Astrocyte (in vitro differentiated cells and primary cell): ENCODE data around the gene ZNF518B.

ENCODE experiments used
- CTCF ChIP-seq: IDR thresholded peaks from 2 replicates; pipeline ENCODE4 v1.5.1; 2011; ENCODE audit warnings: low read depth, mild to moderate bottlenecking, inconsistent platforms, low read length, moderate library complexity; ENCODE audit not compliant: insufficient read depth
- EZH2 ChIP-seq: IDR thresholded peaks from 2 replicates; pipeline ENCODE4 v1.6.1; 2012; ENCODE audit warnings: mild to moderate bottlenecking, low read length, inconsistent platforms; ENCODE audit not compliant: insufficient read depth

DNA sequence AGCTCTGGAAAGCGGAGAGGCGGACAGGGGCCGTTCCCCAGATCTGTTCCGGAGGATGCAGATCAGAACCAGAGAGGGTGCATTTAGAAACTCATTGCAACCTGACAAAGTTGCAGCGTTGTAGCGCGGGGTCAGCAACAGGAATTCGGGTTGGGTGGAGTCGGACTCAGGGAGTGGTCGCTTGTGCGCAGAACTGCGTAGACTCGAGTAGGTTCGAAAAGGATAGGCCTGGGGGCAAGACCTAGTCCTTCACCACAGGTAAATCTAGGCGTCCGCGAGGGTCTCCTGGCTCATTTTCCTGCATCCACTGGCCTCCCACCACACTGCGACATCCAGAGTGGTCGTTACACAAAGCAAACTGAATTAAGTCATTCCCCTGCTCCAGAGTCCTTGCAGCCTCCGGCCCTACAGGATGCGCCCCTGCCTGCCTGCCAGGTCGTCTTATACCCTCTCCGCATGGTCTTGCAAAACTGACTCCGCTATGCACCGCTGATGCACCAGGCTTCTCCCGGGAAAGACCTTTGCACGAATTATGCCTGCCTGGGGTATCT is 4.7 kb upstream of the ZNF518B start:
- TF ChIP-seq CTCF (no peak), EZH2 (peak; percentile 18)
